ENCODE data around the gene STYXL1. TPM values are rescaled to one million over a fixed set of nuclear protein-coding genes. Genes with fewer than 3 reads are reported as not detected.
"Not testable (repeated sequence)": the region's sequence is repeated elsewhere in the genome, so short reads cannot be mapped to it uniquely, and the experiment has no call there.

Gene STYXL1
- total RNA-seq, 4 donors from 2014 or later = 10.0 to 31.5 (median 17.3) TPM

DNA sequence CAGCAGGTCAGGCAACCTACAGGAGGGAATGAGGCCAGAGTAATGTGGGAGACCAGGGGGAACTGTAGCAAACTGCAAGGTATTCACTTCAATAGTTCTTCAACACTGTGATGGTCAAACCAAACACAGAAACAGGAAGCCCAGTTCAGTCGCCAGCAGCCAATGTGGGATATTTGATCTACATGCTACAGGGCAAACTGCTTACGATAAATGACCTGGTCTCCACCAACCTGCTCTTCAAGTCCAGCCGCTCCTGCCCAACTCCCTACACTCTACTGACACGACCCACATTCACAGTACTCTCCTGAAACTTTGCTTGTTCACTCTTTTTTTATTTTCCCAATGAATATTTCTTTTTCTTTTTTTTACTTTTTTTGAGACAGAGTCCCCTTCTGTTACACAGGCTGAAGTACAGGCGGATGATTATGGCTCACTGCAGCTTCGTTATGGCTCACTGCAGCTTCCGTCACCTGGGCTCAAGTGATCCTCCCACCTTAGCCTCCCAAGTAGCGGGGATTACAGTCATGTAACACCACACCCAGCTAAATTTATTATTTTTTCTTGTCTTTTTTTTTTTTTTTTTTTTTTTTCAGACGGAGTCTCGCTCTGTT is 42.2 kb upstream of the STYXL1 start:
- no peak for DNase-seq
- TF ChIP-seq, protein P1, sequence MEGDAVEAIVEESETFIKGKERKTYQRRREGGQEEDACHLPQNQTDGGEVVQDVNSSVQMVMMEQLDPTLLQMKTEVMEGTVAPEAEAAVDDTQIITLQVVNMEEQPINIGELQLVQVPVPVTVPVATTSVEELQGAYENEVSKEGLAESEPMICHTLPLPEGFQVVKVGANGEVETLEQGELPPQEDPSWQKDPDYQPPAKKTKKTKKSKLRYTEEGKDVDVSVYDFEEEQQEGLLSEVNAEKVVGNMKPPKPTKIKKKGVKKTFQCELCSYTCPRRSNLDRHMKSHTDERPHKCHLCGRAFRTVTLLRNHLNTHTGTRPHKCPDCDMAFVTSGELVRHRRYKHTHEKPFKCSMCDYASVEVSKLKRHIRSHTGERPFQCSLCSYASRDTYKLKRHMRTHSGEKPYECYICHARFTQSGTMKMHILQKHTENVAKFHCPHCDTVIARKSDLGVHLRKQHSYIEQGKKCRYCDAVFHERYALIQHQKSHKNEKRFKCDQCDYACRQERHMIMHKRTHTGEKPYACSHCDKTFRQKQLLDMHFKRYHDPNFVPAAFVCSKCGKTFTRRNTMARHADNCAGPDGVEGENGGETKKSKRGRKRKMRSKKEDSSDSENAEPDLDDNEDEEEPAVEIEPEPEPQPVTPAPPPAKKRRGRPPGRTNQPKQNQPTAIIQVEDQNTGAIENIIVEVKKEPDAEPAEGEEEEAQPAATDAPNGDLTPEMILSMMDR (IDR thresholded peaks at IDR 0.05 in 4 of 5, conservative IDR thresholded peaks at IDR 0.05 in 1 of 5) = no peak
- TF ChIP-seq POLR2A (IDR thresholded peaks at IDR 0.05) = no peak
- H3K36me3 ChIP-seq = no peaks in the 10 kb centered on the region
- intact Hi-C loops (cut with DNase I; ENCODE audit: low total_unique reads) (no loop called here), in situ Hi-C loops (cut with MboI; ENCODE audit: low sequenced_read_pairs in 4 of 4) (no loop called here)
- H3K4me3 ChIP-seq = no peak overlapping the region
- no peak overlapping the region for H3K27ac ChIP-seq
- H3K9me3 ChIP-seq = no peaks in the 10 kb centered on the region
- ATAC-seq = no peak
- no peaks in the 10 kb centered on the region for H3K4me1 ChIP-seq
- H3K27me3 ChIP-seq = no peaks in the 10 kb centered on the region

DNA sequence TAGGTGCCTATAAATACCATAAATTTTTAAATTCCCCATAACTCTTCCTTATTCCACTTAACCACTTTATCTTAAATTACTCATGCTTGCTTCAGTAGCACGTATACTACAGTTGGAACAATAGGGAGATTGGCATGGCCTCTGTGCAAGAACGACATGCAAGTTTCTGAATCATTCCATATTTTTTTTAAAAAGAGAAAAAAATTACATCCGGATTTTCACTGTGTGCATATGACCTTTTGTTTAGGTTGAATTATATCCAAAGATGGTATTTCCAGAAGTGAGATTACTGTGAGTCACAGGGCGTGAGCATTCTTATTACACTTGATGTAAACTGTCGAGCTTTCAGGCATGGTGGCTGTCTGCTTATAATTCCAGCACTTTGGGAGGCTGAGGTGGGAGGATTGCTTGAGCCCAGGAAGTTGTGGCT is 39.6 kb upstream of the STYXL1 start:
- H3K27ac ChIP-seq; H3K36me3 ChIP-seq; in situ Hi-C loops (cut with MboI; ENCODE audit: low sequenced_read_pairs in 4 of 4); ATAC-seq; H3K4me1 ChIP-seq; DNase-seq; H3K27me3 ChIP-seq; H3K9me3 ChIP-seq; H3K4me3 ChIP-seq; intact Hi-C loops (cut with DNase I; ENCODE audit: low total_unique reads): not testable (repeated sequence)

DNA sequence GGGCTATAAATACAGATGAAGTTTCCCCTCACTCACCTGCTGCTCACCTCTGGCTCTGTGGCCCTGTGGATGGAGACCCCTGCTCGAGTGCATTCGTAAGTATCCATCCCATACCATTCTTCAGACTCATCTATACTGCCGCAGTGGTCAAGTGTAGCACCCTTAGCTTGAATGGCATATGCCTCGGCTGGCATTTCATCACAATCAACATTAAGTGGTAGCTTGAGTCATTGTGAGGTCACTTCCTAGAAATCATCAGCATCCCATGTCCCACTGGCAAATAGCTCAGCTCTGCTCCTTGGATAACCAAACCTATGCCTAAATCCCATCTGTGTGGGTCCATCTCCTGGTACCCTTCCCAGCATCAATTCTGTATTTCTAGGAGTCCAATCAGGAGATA is 38.3 kb upstream of the STYXL1 start:
- no peaks in the 10 kb centered on the region for H3K4me1 ChIP-seq
- TF ChIP-seq, protein P1 (IDR thresholded peaks at IDR 0.05 in 4 of 5, conservative IDR thresholded peaks at IDR 0.05 in 1 of 5) = no peak
- TF ChIP-seq POLR2A (IDR thresholded peaks at IDR 0.05) = no peak
- intact Hi-C loops (cut with DNase I; ENCODE audit: low total_unique reads) = no loop called here

DNA sequence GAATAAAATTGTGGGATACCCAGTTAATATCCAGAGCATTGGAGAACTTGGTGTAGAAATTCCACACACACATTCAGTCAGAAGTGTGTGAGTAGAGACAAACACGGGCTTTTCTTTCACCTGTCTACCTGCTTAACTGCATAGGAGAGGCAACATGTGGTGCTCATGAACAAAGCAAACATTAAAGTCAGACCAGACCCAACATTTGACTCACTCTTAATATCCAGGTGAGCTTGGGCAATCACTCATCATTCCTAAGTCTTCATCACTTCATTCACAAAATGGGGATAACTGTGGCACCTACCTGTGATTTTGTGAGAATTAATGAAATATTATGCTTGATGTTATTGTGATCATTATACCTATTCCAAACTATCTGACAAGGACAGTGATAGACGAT is 36.3 kb upstream of the STYXL1 start:
- in situ Hi-C loops (cut with MboI; ENCODE audit: low sequenced_read_pairs in 4 of 4); H3K27ac ChIP-seq; H3K4me3 ChIP-seq; intact Hi-C loops (cut with DNase I; ENCODE audit: low total_unique reads); H3K36me3 ChIP-seq; H3K9me3 ChIP-seq; H3K4me1 ChIP-seq; ATAC-seq; DNase-seq; H3K27me3 ChIP-seq: not testable (repeated sequence)

More for the DNA sequence above, 38.3 kb upstream of the STYXL1 start:
- Histone ChIP-seq H3K27ac (no peak overlapping the region), H3K27me3 (no peaks in the 10 kb centered on the region), H3K4me3 (no peak overlapping the region), H3K36me3 (no peaks in the 10 kb centered on the region), H3K9me3 (no peaks in the 10 kb centered on the region)
- in situ Hi-C loops (cut with MboI; ENCODE audit: low sequenced_read_pairs in 4 of 4) = no loop called here
- ATAC-seq (no peak), DNase-seq (no peak)

DNA sequence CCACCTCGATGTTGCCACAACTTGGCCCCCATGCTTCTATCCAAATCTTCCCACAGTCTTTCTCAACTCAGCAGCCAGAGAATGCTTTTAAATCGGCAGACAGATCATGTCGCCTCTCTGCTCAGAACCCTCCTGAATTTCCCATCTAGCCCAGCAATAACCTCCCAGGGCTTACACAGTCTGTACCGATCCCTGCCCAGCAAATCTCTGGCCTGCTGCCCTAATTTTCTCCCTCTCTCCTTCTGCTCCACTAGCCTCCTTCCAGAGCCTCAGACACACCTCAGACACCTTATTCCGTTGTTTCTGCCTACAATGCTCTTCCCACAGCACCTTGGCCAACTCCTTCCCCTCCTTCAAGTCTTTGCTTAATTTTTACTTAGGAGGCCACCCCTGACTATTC is 32.4 kb upstream of the STYXL1 start:
- Histone ChIP-seq H3K4me3 (no peak overlapping the region), H3K4me1 (no peaks in the 10 kb centered on the region), H3K36me3 (no peaks in the 10 kb centered on the region), H3K27me3 (no peaks in the 10 kb centered on the region), H3K27ac (no peak overlapping the region), H3K9me3 (no peaks in the 10 kb centered on the region)
- ATAC-seq = no peak
- TF ChIP-seq POLR2A (IDR thresholded peaks at IDR 0.05) = no peak
- TF ChIP-seq, protein P1 (IDR thresholded peaks at IDR 0.05 in 4 of 5, conservative IDR thresholded peaks at IDR 0.05 in 1 of 5) = no peak
- in situ Hi-C loops (cut with MboI; ENCODE audit: low sequenced_read_pairs in 4 of 4) (no loop called here), intact Hi-C loops (cut with DNase I; ENCODE audit: low total_unique reads) (no loop called here)
- DNase-seq = no peak

DNA sequence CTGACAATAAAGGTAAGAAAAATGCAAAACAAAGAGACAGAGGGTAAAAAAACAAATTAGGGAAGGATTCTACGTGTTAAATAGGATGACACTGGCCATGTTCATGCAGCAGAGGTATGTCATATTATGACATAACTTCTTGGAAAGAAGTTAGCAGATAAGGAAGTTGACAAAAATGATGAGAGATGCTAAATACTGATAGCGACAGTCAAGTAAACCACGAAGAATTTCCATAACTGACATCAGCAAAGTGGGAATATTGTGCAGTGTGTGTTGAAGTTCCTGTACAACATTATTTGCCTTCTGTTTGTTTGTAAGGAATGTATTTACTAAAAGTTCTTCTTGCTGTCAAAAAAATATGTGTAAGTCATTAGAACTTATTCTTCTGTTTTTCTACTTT is 29.6 kb upstream of the STYXL1 start:
- in situ Hi-C loops (cut with MboI; ENCODE audit: low sequenced_read_pairs in 4 of 4) = no loop called here
- intact Hi-C loops (cut with DNase I; ENCODE audit: low total_unique reads) = no loop called here
- Histone ChIP-seq H3K36me3 (no peaks in the 10 kb centered on the region), H3K27me3 (no peaks in the 10 kb centered on the region), H3K4me3 (no peak overlapping the region), H3K27ac (no peak overlapping the region), H3K4me1 (no peaks in the 10 kb centered on the region), H3K9me3 (no peaks in the 10 kb centered on the region)
- ATAC-seq (no peak), DNase-seq (no peak)
- TF ChIP-seq, protein P1 (IDR thresholded peaks at IDR 0.05 in 4 of 5, conservative IDR thresholded peaks at IDR 0.05 in 1 of 5) = no peak
- TF ChIP-seq POLR2A (IDR thresholded peaks at IDR 0.05) = no peak

All from gastrocnemius medialis (tissue), 4 donors.